Fibroblast of the aortic adventitia (primary cell): Measurements from ENCODE around the gene CLEC1A. TPM values are rescaled to one million over a fixed set of nuclear protein-coding genes. Genes with fewer than 3 reads are reported as not detected.

Experiments
- DNase-seq: peaks from one replicate; pipeline ENCODE4 v3.0.0-alpha.2; 2010; ENCODE audit warnings: low read depth
- H3K4me3 ChIP-seq: 2 replicates; pipeline ENCODE4 v1.5.1; 2011; ENCODE audit warnings: low read depth, mild to moderate bottlenecking, control low read depth, low read length, moderate library complexity
- CTCF ChIP-seq: IDR thresholded peaks from 2 replicates; pipeline ENCODE4 v1.5.1; 2011; ENCODE audit warnings: mild to moderate bottlenecking, low read length, control low read depth, inconsistent platforms; ENCODE audit not compliant: insufficient read depth
- total RNA-seq: library from RNA; depleted of rRNA; stranded (reverse); fragments of >200 nt; gene quantifications from 2 replicates; pipeline ENCODE4 v1.2.3, GENCODE V29; 2012; ENCODE audit warnings: low replicate concordance

Gene CLEC1A
- total RNA-seq, 1 donor = not detected

- no peak overlapping the region for H3K4me3 ChIP-seq
- DNase-seq = no peak
- no peak for TF ChIP-seq CTCF
These were observed 20.3 kb upstream of the CLEC1A start for GRCh38 chr12:10119066-10119465.

GRCh38 chr12:10115890-10116289, 17.1 kb upstream of the CLEC1A start:
- no peak for TF ChIP-seq CTCF
- DNase-seq = no peak
- H3K4me3 ChIP-seq = no peak overlapping the region

GRCh38 chr12:10115311-10115710, 16.5 kb upstream of the CLEC1A start:
- TF ChIP-seq CTCF = no peak
- no peak for DNase-seq
- H3K4me3 ChIP-seq = no peak overlapping the region

- no peak for TF ChIP-seq CTCF
- no peak for DNase-seq
- no peak overlapping the region for H3K4me3 ChIP-seq
These were observed 15.1 kb upstream of the CLEC1A start for GRCh38 chr12:10113920-10114319.

GRCh38 chr12:10113075-10113474, 14.3 kb upstream of the CLEC1A start:
- TF ChIP-seq CTCF = no peak
- DNase-seq = no peak
- H3K4me3 ChIP-seq = no peak overlapping the region

- no peak for TF ChIP-seq CTCF
- no peak overlapping the region for H3K4me3 ChIP-seq
- DNase-seq = no peak
These were observed 12.7 kb upstream of the CLEC1A start for GRCh38 chr12:10111451-10111850.

- TF ChIP-seq CTCF = no peak
These were observed 11.6 kb upstream of the CLEC1A start for GRCh38 chr12:10110256-10110844.

More at GRCh38 chr12:10110256-10110844, 11.6 kb upstream of the CLEC1A start:
- H3K4me3 ChIP-seq = no peak overlapping the region
- no peak for DNase-seq
